Measurements from ENCODE around the gene SSTR1.

SSTR1 gene

GRCh38 chr14:38202444-38203191 is 5.1 kb upstream of the SSTR1 start:
- no peaks in the 10 kb centered on the region for H3K27me3 ChIP-seq (ENCODE audit: control insufficient read depth, insufficient read depth, low read length)
- H3K36me3 ChIP-seq (ENCODE audit: control insufficient read depth, insufficient read depth, low read length), result no peaks in the 10 kb centered on the region
- H3K4me1 ChIP-seq, result no peaks in the 10 kb centered on the region
- no peak overlapping the region for H3K4me2 ChIP-seq (ENCODE audit: low read length)
- no peak overlapping the region for H3K4me3 ChIP-seq (ENCODE audit: low read depth, low read length)
- TF ChIP-seq, protein P1, sequence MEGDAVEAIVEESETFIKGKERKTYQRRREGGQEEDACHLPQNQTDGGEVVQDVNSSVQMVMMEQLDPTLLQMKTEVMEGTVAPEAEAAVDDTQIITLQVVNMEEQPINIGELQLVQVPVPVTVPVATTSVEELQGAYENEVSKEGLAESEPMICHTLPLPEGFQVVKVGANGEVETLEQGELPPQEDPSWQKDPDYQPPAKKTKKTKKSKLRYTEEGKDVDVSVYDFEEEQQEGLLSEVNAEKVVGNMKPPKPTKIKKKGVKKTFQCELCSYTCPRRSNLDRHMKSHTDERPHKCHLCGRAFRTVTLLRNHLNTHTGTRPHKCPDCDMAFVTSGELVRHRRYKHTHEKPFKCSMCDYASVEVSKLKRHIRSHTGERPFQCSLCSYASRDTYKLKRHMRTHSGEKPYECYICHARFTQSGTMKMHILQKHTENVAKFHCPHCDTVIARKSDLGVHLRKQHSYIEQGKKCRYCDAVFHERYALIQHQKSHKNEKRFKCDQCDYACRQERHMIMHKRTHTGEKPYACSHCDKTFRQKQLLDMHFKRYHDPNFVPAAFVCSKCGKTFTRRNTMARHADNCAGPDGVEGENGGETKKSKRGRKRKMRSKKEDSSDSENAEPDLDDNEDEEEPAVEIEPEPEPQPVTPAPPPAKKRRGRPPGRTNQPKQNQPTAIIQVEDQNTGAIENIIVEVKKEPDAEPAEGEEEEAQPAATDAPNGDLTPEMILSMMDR (IDR thresholded peaks at IDR 0.05), result no peak
- no peak overlapping the region for H3K27ac ChIP-seq
- H3K9me3 ChIP-seq (ENCODE audit: control insufficient read depth, low read length), result peaks cover 2% of the 10 kb centered on the region
- H3K79me2 ChIP-seq, result no peaks in the 10 kb centered on the region
- H2AFZ ChIP-seq, result no peak overlapping the region
- no peak overlapping the region for H3K9ac ChIP-seq

- no peak overlapping the region for H3K4me3 ChIP-seq (ENCODE audit: low read depth, low read length)
- no peak overlapping the region for H3K9ac ChIP-seq
- no peaks in the 10 kb centered on the region for H3K36me3 ChIP-seq (ENCODE audit: control insufficient read depth, insufficient read depth, low read length)
- no peaks in the 10 kb centered on the region for H3K79me2 ChIP-seq
- no peaks in the 10 kb centered on the region for H3K4me1 ChIP-seq
- no peak overlapping the region for H3K4me2 ChIP-seq (ENCODE audit: low read length)
- peaks cover 2% of the 10 kb centered on the region for H3K9me3 ChIP-seq (ENCODE audit: control insufficient read depth, low read length)
- TF ChIP-seq, protein P1 (IDR thresholded peaks at IDR 0.05), result no peak
- no peak overlapping the region for H3K27ac ChIP-seq
- H3K27me3 ChIP-seq (ENCODE audit: control insufficient read depth, insufficient read depth, low read length), result peaks cover 4% of the 10 kb centered on the region
- no peak overlapping the region for H2AFZ ChIP-seq
Observed at GRCh38 chr14:38203929-38204718, 3.6 kb upstream of the SSTR1 start.

DNA sequence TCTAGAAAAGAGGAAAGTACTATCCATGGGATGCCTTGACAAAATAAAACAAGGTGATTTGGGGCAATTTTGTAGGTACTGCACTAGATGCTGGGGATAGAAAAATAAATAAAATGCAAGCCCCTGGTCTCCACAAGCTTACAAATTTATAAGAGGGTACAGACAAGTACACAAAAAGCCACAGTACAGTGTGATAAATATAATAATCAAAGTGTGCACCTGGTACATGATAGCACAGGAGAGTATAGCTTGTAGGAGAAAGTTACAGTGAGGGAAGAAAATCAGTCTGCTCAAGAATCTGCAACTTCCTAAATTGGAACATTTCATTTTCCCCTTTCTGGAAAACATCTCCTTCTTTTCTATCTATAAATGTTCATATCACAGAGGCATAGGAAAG is 3.0 kb upstream of the SSTR1 start:
- Histone ChIP-seq H3K9me3 (ENCODE audit: control insufficient read depth, low read length) (peaks cover 2% of the 10 kb centered on the region), H3K9ac (no peak overlapping the region), H3K27me3 (ENCODE audit: control insufficient read depth, insufficient read depth, low read length) (peaks cover 9% of the 10 kb centered on the region), H3K36me3 (ENCODE audit: control insufficient read depth, insufficient read depth, low read length) (no peaks in the 10 kb centered on the region), H3K4me3 (ENCODE audit: low read depth, low read length) (no peak overlapping the region), H3K79me2 (no peaks in the 10 kb centered on the region), H3K27ac (no peak overlapping the region), H2AFZ (no peak overlapping the region), H3K4me2 (ENCODE audit: low read length) (no peak overlapping the region), H3K4me1 (no peaks in the 10 kb centered on the region)
- TF ChIP-seq, protein P1 (IDR thresholded peaks at IDR 0.05), result no peak

GRCh38 chr14:38205119-38205813 is 2.4 kb upstream of the SSTR1 start:
- TF ChIP-seq, protein P1 (IDR thresholded peaks at IDR 0.05), result no peak
- no peak overlapping the region for H3K4me3 ChIP-seq (ENCODE audit: low read depth, low read length)
- no peak overlapping the region for H3K27ac ChIP-seq
- no peak overlapping the region for H3K4me2 ChIP-seq (ENCODE audit: low read length)
- no peaks in the 10 kb centered on the region for H3K79me2 ChIP-seq
- H3K4me1 ChIP-seq, result no peaks in the 10 kb centered on the region
- peaks cover 12% of the 10 kb centered on the region for H3K27me3 ChIP-seq (ENCODE audit: control insufficient read depth, insufficient read depth, low read length)
- no peak overlapping the region for H3K9ac ChIP-seq
- no peak overlapping the region for H2AFZ ChIP-seq
- H3K9me3 ChIP-seq (ENCODE audit: control insufficient read depth, low read length), result peaks cover 2% of the 10 kb centered on the region
- no peaks in the 10 kb centered on the region for H3K36me3 ChIP-seq (ENCODE audit: control insufficient read depth, insufficient read depth, low read length)
